Activated CD8-positive, alpha-beta memory T cell treated with anti-CD3 and anti-CD28 coated beads, Interleukin-2, amount 50 U/mL, for 4 hours (primary cell): ENCODE results near the gene DGKH.
"Not testable (repeated sequence)": the region's sequence is repeated elsewhere in the genome, so short reads cannot be mapped to it uniquely, and the experiment has no call there.

Experiments
- DNase-seq: peaks from one replicate; pipeline ENCODE4 v3.0.0-alpha.2; 2020

DGKH gene

DNA sequence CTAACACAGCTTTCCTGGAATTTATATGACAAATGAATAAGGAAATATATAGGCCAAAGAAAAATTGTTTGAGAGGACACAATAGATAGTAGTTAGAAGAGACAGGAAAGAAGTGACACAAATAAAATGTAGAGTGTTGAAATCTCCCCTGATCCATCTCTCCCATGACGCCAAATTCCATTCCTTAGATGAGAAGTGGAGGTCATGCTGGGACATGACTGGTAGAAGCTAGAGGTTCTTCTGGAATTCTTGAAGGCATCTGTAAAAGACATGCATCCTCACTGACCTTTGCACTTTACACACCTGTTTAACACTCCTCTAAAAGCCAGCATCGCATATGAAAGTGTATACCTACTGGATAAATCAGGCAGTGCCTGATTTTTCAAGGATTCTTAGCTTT, 67.8 kb downstream of the DGKH start:
- no peak for DNase-seq

DNA sequence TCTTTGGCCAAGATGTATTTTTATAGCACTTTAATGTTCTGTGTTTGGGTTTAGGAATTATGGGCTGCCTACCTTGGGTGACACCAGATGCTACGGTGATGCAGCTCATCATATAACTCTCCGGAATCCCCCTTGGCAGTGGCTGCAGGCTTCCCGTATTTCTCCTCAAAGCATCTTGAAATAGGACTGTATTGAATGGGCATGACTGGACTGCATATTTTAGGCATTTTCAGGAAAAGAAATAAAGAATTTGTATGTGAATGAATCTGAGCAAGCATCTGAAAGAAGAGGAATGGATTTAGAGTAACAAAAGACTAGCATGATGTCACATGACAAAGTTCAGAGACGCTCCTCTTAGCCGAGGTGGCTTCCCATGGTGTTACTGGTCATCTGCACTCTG, 70.6 kb downstream of the DGKH start:
- no peak for DNase-seq

DNA sequence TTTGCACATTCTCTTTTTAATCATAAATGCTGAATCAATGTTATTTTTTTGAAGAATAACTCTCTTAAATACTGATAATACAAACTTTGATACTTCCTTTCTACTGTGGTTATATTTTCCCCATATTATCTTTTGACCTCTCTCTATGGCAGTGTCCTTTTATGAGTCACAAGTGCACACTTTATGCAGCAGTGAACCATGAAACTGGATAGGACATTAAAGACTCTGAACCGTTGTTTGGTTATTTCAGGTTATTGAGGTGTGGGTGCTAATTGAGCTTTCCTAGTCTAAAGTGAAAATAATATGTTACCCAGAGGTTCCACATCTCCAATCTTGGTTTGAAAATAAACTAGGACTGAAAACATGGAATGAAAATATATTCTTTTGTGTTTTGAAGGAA, 71.4 kb downstream of the DGKH start:
- no peak for DNase-seq

DNA sequence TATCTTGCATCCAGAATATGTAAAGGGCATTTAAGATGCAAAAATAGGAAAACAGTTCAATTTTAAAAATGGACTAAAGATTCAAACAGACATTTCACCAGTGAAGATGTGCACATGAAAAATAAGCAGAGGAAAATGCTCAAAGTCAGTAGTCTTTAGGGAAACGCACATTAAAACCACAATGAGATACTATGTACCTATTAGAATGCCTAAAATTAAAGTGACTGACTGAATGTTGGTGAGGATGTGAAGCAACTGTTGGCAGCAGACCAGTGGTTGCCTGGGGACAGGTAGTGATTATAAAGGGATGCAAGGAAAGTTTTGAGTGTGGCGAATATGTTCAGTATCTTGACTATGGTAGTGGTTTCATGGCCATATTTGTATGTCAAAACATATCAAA, 75.2 kb downstream of the DGKH start:
- no peak for DNase-seq

DNA sequence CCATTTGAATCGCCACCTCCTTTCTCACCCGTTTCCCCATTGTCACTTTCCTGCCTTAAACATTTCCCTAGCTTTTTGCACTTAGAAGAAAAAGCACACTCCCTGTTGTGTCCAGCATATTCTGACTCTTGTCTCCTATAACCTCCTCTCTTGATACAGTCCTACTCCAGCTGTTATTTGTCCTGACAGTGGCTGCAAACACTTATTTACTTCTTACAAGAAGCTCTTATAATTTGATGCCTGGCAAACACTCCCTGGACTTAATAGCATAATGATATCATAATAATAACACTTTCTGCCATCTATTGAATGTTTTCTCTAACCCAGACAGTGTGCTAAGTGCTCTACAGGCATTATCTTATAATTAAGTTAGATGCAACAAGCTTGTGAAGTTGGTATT, 76.6 kb downstream of the DGKH start:
- DNase-seq, result no peak

DNA sequence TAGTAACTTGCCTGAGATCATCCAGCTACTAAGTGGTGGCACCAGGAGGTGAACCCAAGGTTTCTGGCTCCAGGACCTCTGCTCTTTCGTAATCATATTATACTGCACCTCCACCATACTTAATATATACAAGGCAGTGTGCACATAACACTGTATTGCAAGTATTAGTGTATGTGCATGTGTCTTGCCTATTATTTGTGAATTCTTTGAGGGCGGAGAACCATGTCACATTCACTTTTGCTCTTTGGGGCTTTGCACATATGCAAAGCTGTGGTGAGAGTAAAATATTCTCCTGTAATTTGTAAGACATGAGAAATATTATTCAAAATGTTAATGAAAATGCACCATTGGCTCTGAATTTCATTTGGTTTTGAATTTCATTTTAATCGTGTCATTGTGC, 78.6 kb downstream of the DGKH start:
- DNase-seq, result no peak

DNA sequence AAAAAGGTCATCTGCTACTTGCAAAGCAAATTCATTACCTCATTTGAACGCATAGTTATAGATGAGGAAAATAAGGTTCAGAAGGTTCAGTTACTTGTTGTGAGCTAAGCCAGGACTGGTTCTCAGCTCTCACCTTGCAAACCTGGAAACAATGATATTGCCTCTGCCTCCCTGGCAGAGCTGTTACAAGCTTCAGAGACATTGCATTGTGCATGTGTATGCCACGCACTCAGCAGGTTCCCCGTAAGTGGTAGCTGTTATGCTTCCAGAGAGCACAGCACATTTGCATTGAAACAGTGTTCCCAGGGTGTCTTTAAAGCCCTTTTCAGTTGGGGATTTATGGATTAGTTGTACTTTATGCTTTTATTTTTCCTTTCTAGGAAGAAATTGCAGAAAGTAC, 80.6 kb downstream of the DGKH start:
- DNase-seq, result no peak

DNA sequence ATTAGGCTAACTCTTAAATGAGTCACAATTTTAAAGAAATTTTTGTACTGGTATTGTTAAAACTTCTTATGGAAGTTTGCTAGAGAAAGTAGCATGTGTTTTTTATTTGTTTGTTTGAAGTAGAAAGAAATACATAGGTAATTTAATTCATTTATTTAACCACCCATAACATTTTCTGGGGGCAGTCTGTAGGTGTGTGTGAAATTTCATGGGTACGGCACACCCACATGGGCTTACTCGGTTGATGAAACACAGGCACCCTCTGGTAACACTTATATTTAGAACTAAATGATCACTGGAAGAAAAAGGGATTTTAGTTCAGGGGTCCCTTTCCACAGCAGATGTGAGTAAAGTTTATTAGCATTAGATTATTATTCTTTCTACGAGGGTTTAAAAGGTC, 88.1 kb downstream of the DGKH start:
- DNase-seq, result no peak

DNA sequence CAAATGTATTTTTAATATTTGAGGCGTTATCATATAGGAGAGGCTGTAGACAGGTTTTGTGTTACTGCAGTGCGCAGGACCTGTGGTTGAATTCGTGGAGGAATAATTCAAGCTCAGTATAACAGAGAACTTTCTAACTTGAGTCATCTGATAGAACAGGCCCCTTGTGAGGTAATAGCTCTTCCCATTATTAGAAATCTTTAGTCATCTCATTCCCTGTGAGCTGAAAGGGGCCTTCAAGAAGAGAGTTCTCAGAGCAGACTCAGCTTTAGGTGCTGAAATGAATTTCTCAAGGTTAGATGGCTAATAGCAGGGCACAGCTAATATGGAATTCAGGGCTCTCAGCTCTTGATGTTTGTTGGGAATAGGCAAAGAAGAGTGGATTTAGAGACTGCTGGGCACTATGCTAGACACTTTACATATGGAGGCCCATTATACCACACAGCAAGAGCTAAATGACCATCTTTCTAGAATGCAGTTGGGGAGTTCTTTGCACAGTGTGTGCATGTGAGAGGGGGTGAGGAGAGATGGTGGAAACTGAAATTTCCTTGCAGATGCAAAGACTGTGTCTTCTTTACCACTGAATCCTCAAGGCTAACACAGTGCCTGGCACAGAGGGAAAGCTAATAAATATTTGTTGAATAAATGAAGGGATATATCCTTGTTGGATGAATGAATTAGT, 89.5 kb downstream of the DGKH start:
- no peak for DNase-seq

DNA sequence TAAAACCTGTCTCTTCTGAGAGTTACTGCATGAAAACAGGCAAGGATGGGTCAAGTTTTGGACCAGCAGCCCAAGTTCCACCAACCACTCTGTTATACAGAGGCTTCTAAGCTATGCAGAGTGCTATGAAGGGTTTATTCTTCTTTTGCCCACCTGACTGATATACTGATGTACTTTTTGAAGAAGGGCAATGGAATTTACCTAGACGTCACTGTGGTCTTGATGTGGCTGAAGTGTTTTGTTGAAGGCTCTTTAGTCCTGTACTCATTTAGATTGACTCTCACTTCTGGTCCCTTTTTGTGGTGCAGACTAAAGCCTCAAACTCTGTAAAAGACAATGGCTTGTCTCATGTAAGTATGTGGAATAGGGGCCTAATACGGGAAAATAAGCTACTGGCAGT, 92.0 kb downstream of the DGKH start:
- DNase-seq, result no peak

DNA sequence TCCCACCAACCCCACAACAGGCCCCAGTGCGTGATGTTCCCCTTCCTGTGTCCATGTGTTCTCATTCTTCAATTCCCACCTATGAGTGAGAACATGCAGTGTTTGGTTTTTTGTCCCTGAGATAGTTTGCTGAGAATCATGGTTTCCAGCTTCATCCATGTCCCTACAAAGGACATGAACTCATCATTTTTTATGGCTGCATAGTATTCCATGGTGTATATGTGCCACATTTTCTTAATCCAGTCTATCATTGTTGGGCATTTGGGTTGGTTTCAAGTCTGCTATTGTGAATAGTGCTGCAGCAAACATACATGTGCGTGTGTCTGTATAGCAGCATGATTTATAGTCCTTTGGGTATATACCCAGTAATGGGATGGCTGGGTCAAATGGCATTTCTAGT, 92.6 kb downstream of the DGKH start:
- DNase-seq, result not testable (repeated sequence)

DNA sequence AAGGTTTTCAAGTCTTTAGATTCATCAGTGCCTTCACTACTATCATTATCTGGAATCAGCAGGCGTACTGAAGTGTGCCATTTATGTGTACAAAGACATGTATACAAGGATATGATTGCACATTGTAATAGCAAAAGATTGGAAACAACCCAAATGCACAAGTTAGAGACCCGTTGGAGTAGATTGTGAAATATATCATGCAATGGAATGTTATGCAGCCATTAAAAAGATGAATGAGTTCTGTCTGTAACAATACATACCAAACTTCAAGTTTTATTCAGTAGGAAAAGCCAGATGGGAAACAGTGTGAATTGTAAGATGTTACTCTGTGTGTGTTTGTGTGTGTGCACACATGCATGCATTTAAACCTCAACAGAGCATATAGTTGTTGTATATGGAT, 97.9 kb downstream of the DGKH start:
- no peak for DNase-seq

DNA sequence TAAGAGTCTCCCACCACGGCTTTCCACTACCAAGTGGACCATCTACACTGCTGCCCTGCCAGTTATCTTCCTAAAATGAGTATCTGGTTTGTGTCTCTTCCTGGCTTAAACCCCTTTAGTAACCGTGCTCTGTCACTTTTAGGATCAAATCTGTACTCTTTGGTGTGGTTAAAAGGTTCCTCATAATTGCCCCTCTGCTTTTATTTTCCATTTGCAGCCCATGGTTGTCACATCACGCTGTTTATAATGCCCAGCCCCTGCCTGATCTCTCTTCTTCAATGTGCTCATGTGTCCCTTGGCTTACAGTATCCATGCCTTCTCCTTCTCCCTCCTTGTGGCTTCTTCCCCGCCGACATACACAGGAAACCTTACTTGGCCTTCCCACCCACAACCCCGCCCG, 100.1 kb downstream of the DGKH start:
- DNase-seq, result no peak

DNA sequence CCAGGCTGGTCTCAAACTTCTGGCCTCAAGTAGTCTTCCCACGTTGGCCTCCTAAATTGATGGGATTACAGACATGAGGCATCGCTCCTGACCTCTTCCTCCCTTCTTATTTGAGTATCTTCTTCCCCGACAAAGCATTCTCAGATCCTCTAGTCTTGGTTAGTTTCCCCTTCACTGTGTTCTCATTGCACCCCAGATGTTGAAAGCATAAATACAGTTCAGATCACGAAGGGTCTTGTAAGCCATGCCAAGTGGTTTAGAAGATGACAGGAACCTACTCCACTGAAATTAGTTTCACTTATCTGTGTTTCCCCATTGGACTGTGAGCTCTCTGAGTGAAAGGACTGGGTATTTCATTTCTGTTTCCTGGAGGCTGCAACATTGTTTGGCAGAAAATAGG, 100.7 kb downstream of the DGKH start:
- no peak for DNase-seq

DNA sequence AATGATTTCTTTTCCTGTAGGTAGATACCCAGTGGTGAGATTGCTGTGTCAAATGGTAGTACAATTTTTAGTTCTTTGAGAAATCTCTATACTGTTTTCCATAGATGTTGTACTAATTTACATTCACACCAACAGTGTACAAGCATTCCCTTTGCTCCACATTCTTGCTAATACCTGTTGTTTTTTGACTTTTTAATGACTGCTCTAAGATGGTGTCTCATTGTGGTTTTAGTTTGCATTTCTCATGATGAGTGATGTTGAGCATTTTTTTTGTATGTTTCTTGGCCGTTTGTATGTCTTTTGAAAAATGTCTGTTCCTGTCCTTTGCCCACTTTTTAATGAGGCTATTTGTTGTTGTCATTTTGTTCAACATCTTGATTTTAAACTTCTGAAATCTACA, 103.3 kb downstream of the DGKH start:
- DNase-seq, result no peak

DNA sequence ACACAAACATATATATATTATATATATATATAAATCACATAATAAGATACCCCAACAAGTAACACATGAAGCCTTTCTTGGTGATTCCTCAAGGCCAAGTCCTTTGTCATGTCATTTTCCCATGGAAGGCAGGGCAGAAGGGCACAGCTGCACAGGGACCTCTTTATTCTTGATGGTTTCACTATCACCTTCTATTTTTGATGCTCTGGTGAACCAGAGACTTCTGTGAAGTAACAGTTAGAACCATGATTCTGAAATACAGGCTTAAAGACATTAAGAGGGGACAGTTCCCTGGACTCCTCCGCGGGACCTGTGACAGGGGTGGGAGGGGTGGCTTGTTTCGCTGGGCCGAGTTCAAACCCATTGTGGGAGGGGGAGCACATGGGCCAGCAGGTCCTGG, 104.0 kb downstream of the DGKH start:
- DNase-seq, result no peak

DNA sequence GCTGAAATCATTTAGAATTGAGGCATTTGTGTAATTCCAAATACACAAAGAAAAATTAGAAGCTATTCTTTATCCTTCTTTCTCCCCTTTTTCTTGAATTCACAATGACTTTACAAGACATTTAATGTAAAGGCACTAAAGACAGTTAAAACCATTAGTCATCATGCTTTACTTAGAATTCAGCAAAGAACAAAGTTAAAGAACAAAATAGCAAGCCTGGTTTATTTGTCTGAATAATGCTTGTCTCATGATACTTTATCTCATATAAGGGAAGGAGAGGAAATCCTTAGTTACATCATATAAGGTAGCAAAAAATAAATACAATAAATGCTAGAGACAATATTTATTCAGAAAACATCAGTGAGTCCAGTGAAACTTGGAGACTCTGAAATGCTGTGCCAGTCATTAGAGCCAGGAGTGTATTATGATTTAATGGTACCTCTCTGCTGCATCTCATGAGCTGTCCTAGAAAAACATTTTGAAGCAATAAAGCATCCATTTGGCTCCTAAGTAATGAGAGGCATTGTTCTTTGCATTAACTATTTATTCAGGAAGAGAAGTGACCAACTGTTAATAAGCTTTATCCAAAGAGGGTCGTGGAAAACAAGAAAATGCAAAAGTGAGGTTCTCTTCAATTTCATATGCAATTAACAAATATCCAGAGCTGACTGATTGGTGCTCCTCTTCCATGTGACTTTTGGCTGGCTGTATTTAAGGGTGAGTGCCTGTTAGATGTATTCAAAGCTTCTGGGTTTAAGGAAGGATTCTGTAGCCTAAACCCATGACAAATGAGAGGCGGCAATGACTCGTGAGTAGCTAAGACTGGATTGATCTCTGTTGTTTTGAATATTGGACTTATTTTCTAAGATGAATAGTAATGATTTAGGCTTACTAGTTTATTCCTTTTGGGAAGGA, 105.0 kb downstream of the DGKH start:
- no peak for DNase-seq

DNA sequence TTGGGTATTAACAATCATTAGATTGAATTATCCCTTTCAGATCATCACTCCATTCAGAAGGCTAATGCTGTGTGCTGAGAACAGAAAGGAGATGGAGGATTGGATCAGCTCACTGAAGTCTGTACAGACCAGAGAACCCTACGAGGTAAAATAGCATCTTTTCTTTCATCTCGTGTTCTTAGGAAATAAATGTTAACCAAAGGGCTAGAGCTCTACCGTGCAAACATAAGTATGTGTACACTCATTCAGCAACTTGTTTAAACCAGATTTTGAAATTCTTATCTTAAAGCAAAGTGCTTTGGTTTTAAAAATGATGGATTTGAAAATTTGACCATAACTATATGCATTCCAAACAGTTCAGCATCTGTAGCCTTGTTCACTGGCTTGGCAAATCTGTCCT, 106.8 kb downstream of the DGKH start:
- DNase-seq, result no peak

DNA sequence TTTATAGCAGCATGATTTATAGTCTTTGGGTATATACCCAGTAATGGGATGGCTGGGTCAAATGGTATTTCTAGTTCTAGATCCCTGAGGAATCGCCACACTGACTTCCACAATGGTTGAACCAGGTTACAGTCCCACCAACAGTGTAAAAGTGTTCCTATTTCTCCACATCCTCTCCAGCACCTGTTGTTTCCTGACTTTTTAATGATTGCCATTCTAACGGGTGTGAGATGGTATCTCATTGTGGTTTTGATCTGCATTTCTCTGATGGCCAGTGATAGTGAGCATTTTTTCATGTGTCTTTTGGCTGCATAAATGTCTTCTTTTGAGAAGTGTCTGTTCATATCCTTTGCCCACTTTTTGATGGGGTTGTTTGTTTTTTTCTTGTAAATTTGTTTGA, 114.9 kb downstream of the DGKH start:
- DNase-seq, result not testable (repeated sequence)

DNA sequence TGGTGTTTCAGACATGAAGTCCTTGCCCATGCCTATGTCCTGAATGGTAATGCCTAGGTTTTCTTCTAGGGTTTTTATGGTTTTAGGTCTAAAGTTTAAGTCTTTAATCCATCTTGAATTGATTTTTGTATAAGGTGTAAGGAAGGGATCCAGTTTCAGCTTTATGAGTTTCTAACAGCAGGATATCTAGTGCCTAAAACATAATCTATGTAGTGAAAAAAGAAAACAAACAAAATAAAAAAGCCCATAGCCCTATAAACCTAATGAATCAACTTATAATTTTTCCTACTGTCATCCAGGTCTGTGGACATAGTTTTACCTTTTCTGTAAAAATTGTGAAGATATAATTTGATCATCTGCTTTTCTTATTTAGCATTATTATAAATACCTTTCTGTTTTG, 115.5 kb downstream of the DGKH start:
- DNase-seq, result not testable (repeated sequence)

DNA sequence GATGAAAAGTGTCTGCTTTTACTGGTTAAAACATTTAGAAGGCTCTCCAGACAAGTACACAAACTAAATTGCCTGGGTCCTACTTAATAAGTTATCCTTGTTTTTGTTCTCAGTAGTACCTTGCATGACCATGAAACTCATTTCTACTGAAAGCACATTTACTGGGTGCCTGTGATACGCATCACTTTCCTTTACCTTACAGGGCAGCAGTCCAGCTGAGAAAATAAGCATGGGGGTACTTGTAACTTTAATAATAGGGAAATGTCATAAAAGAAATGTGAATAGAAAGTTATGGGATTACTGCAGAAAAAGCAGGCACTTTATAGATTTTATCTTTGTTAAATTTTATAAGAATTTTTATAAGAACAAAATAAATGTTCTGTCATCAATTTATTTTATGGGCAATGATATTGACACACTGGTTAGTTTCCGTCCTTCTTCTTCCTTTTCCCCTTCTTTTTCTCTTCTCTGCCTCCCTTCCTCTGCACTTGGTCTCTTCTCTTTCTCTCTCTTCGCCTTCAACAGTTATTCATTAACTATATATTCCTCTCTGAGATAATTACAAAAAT, 116.2 kb downstream of the DGKH start:
- no peak for DNase-seq

DNA sequence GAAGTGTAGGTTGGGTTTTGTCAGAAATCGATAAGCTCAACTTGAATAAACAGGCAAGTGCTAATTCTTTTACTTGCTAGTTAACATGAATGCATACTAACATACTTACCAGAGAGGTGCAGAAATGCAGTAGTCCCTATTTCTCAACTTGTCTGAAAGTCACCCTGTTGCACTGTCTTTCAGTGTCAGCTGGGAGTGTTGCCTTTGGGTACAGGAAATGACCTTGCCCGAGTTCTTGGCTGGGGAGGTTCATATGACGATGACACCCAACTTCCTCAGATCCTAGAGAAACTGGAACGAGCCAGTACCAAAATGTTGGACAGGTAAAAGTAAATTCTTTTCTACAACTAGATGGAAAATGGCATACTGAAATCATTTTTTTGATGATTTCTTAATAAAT, 120.0 kb downstream of the DGKH start:
- DNase-seq, result no peak

DNA sequence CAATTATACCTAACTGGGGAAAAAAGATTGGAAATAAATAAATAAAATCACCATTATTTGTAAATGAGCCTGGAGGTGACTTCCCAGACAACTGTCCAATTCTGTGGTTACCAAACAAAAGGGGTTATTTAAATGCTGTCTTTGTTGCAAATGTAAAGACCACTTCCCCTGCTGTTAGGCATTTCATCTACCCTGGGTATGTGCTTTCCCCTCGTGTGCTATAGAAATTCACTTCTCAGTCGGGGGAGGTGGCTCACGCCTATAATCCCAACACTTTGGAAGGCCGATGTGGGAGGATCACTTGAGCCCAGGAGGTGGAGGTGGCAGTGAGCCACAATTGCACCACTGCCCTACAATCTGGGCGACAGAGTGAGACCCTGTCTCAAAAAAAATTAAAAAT, 121.6 kb downstream of the DGKH start:
- no peak for DNase-seq

DNA sequence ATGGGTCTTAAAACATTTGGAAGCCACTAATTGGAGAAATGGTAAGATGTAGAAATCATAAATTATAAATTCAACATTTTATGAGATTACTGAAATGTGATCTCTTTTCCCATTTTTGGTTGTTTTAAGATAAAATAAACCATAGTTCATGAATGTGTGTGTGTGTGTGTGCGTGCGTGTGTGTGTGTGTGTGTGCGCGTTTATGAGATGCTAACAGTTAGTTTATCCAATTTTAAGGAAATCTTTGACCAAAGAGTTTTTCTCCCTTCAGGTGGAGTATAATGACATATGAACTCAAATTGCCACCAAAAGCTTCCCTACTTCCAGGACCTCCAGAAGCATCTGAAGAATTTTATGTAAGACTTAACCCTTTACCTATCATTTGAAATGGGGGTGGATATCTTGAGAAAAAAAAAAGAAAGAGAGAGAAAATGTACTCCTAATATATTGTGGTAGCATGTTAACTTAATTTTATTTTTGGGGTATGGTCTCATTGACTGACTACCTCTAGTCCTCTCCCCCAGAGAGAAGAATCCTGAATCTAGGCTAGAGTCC, 125.4 kb downstream of the DGKH start:
- no peak for DNase-seq
